ENCODE data around the gene ZBTB16. TPM values are rescaled to one million over a fixed set of nuclear protein-coding genes. Genes with fewer than 3 reads are reported as not detected.

ZBTB16 gene
- total RNA-seq, 1 experiment from 2014 or later = 70.4 TPM

DNA sequence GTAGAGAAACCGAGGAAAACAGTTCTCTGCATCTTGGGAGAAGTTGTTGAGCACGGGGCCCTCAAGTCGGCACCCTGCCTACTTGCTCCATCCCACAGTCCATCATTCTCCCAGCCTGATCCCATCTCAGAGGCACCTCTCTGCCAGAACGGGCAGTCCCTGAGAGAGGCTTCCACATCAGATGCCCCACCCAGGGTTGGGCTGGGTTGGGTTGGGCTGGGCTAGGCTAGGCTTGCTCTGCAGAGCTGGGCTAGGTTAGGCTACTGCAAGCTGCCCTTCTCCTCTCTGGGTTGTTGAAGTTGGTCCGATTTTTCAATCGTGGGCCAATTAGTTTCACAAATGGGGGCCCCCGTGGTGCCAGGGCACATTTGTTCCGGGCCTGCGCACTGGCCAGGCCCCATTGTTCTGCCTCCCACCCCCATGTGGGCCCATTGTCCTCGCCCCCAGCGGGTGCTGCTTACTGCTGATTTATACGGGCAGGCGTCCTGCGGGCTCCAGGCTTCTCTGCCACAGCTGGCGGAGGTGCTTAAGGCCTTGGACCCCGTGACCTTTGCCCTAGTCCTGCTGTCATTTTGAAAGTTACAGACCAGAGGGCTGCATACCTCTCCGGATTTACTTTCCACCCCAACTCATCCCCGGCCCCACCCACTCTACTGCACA lies 173.0 kb downstream of the ZBTB16 start:
- CTCF ChIA-PET = interaction anchor here (2.6 kb wide), 1 partner anchor 239 kb away, joined by 8 read pairs; no protein-coding TSS in a partner anchor

DNA sequence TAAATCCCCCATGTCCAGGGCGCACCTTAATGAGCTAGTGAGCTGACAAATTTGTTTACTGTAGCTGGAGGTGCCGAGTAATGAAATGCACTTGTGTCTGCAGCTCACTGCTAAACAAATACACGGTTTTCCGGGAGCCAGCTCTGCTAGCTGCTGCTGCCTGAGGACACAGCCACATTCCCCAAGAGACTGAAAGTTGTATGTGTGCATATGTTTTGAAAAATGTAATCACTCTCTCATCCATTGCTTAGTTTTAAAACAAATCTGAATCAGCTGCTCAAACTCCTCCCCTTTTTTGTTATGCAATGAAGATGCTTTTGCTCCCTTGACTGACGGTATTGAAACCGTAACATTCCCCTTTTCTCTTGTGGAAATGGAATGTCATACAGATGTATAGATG lies 174.2 kb downstream of the ZBTB16 start:
- CTCF ChIA-PET = interaction anchor here (0.6 to 2.6 kb wide), 3 partner anchors 240 to 1560 kb away, joined by 3 to 8 read pairs (median 4); no protein-coding TSS in a partner anchor
- peaks cover 65% of the 10 kb centered on the region for H3K4me1 Mint-ChIP-seq (ENCODE audit: insufficient read depth, unreplicated experiment)
- DNase-seq (ENCODE audit: unreplicated experiment) = no peak

More for the DNA sequence above, 173.0 kb downstream of the ZBTB16 start:
- Mint-ChIP-seq H3K27ac (ENCODE audit: low read depth, unreplicated experiment) (no peak overlapping the region), H3K9me3 (ENCODE audit: unreplicated experiment) (no peaks in the 10 kb centered on the region), H3K4me3 (ENCODE audit: unreplicated experiment) (no peak overlapping the region), H3K36me3 (ENCODE audit: insufficient read depth, unreplicated experiment) (no peaks in the 10 kb centered on the region), H3K4me1 (ENCODE audit: insufficient read depth, unreplicated experiment) (peaks cover 58% of the 10 kb centered on the region), H3K27me3 (ENCODE audit: insufficient read depth, unreplicated experiment) (no peaks in the 10 kb centered on the region)
- peak; percentile 31 for DNase-seq (ENCODE audit: unreplicated experiment)
- no TSS peak for BruUV-seq (replicated peaks)
- POLR2A ChIA-PET = interaction anchor here (1.0 to 1.7 kb wide), 3 partner anchors 9 to 34 kb away, joined by 3 to 4 read pairs (median 3); no protein-coding TSS in a partner anchor
- intact Hi-C loops (cut with micrococcal nuclease) = no loop called here
- TF ChIP-seq, protein P1, sequence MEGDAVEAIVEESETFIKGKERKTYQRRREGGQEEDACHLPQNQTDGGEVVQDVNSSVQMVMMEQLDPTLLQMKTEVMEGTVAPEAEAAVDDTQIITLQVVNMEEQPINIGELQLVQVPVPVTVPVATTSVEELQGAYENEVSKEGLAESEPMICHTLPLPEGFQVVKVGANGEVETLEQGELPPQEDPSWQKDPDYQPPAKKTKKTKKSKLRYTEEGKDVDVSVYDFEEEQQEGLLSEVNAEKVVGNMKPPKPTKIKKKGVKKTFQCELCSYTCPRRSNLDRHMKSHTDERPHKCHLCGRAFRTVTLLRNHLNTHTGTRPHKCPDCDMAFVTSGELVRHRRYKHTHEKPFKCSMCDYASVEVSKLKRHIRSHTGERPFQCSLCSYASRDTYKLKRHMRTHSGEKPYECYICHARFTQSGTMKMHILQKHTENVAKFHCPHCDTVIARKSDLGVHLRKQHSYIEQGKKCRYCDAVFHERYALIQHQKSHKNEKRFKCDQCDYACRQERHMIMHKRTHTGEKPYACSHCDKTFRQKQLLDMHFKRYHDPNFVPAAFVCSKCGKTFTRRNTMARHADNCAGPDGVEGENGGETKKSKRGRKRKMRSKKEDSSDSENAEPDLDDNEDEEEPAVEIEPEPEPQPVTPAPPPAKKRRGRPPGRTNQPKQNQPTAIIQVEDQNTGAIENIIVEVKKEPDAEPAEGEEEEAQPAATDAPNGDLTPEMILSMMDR (IDR thresholded peaks at IDR 0.05; ENCODE audit: unreplicated experiment) = no peak

DNA sequence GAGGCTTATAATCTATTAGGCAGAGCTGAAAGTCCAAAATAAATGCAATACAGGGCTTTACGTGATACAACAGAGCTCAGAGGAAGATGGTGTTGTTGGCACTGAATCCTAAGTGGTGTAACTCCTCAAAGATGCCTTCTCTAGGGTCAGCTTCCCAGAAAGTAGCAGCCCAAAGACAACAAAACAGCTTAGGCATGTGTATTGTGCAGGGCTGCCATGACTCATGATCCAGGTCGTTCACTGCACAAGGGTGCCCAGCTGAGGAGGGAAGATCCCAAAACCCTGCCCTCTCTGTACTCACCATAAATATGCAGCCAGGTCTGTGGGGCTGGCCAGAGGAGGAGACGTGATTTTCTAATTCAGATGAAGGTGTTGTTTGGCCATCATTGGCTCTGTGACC lies 177.3 kb downstream of the ZBTB16 start:
- no peaks in the 10 kb centered on the region for H3K9me3 Mint-ChIP-seq (ENCODE audit: unreplicated experiment)
- intact Hi-C loops (cut with micrococcal nuclease) = no loop called here

More for the DNA sequence above, 174.2 kb downstream of the ZBTB16 start:
- no peaks in the 10 kb centered on the region for H3K9me3 Mint-ChIP-seq (ENCODE audit: unreplicated experiment)
- no peak overlapping the region for H3K27ac Mint-ChIP-seq (ENCODE audit: low read depth, unreplicated experiment)
- H3K4me3 Mint-ChIP-seq (ENCODE audit: unreplicated experiment) = no peak overlapping the region
- H3K36me3 Mint-ChIP-seq (ENCODE audit: insufficient read depth, unreplicated experiment) = no peaks in the 10 kb centered on the region
- TF ChIP-seq, protein P1 (IDR thresholded peaks at IDR 0.05; ENCODE audit: unreplicated experiment) = no peak
- intact Hi-C loops (cut with micrococcal nuclease) = no loop called here
- BruUV-seq (replicated peaks) = no TSS peak
- POLR2A ChIA-PET = interaction anchor here (0.6 to 0.9 kb wide), 2 partner anchors 73 to 79 kb away, joined by 3 read pairs; no protein-coding TSS in a partner anchor
- no peaks in the 10 kb centered on the region for H3K27me3 Mint-ChIP-seq (ENCODE audit: insufficient read depth, unreplicated experiment)

More for the DNA sequence above, 177.3 kb downstream of the ZBTB16 start:
- H3K27me3 Mint-ChIP-seq (ENCODE audit: insufficient read depth, unreplicated experiment) = no peaks in the 10 kb centered on the region
- peak overlapping the region; percentile 14 for H3K27ac Mint-ChIP-seq (ENCODE audit: low read depth, unreplicated experiment)
- no peaks in the 10 kb centered on the region for H3K36me3 Mint-ChIP-seq (ENCODE audit: insufficient read depth, unreplicated experiment)
- CTCF ChIA-PET = interaction anchor here (1.2 kb wide), 1 partner anchor 23 kb away, joined by 3 read pairs; no protein-coding TSS in a partner anchor
- no TSS peak for BruUV-seq (replicated peaks)
- POLR2A ChIA-PET = interaction anchor here (0.7 to 1.2 kb wide), 3 partner anchors 13 to 74 kb away, joined by 3 read pairs; no protein-coding TSS in a partner anchor
- peak; percentile 87 for DNase-seq (ENCODE audit: unreplicated experiment)
- H3K4me1 Mint-ChIP-seq (ENCODE audit: insufficient read depth, unreplicated experiment) = peaks cover 54% of the 10 kb centered on the region
- TF ChIP-seq, protein P1 (IDR thresholded peaks at IDR 0.05; ENCODE audit: unreplicated experiment) = no peak
- peak overlapping the region; percentile 15 for H3K4me3 Mint-ChIP-seq (ENCODE audit: unreplicated experiment)
